ENCODE data around the gene PTGER2.

Gene PTGER2

GRCh38 chr14:52318826-52319645, 4.9 kb downstream of the PTGER2 start:
- Histone ChIP-seq H3K36me3 (ENCODE audit: control insufficient read depth in 5 of 5, insufficient read depth in 5 of 5, low read length in 5 of 5) (no peaks in the 10 kb centered on the region), H3K4me3 (ENCODE audit: low read depth in 1 of 5, low read length in 5 of 5) (no peak overlapping the region), H3K9ac (ENCODE audit: low read length in 5 of 5) (no peak overlapping the region), H3K27me3 (ENCODE audit: control insufficient read depth in 5 of 5, insufficient read depth in 4 of 5, low read length in 5 of 5) (peaks cover 6 to 14% (median 9%) of the 10 kb centered on the region in 5 donors), H3K27ac (ENCODE audit: low read depth, low read length) (no peak overlapping the region), H3K9me3 (ENCODE audit: control insufficient read depth in 5 of 5, low read length in 5 of 5) (peaks cover 0 to 5% (median 0%) of the 10 kb centered on the region in 5 donors), H3K4me1 (ENCODE audit: control insufficient read depth in 5 of 5, insufficient read depth in 5 of 5, low read length in 5 of 5) (peaks cover 0 to 16% (median 13%) of the 10 kb centered on the region in 5 donors)

GRCh38 chr14:52319919-52320318, 5.8 kb downstream of the PTGER2 start:
- Histone ChIP-seq H3K4me1 (ENCODE audit: control insufficient read depth in 5 of 5, insufficient read depth in 5 of 5, low read length in 5 of 5) (peaks cover 0 to 8% (median 4%) of the 10 kb centered on the region in 5 donors), H3K36me3 (ENCODE audit: control insufficient read depth in 5 of 5, insufficient read depth in 5 of 5, low read length in 5 of 5) (no peaks in the 10 kb centered on the region), H3K27me3 (ENCODE audit: control insufficient read depth in 5 of 5, insufficient read depth in 4 of 5, low read length in 5 of 5) (peaks cover 1 to 10% (median 6%) of the 10 kb centered on the region in 5 donors), H3K9ac (ENCODE audit: low read length in 5 of 5) (no peak overlapping the region), H3K27ac (ENCODE audit: low read depth, low read length) (no peak overlapping the region), H3K9me3 (ENCODE audit: control insufficient read depth in 5 of 5, low read length in 5 of 5) (peaks cover 0 to 5% (median 0%) of the 10 kb centered on the region in 5 donors), H3K4me3 (ENCODE audit: low read depth in 1 of 5, low read length in 5 of 5) (no peak overlapping the region)

GRCh38 chr14:52325126-52325525, 11.0 kb downstream of the PTGER2 start:
- Histone ChIP-seq H3K4me1 (ENCODE audit: control insufficient read depth in 5 of 5, insufficient read depth in 5 of 5, low read length in 5 of 5) (peaks cover 0 to 10% (median 5%) of the 10 kb centered on the region in 5 donors), H3K9ac (ENCODE audit: low read length in 5 of 5) (no peak overlapping the region), H3K9me3 (ENCODE audit: control insufficient read depth in 5 of 5, low read length in 5 of 5) (peaks cover 0 to 5% (median 0%) of the 10 kb centered on the region in 5 donors), H3K27me3 (ENCODE audit: control insufficient read depth in 5 of 5, insufficient read depth in 4 of 5, low read length in 5 of 5) (no peaks in the 10 kb centered on the region), H3K27ac (ENCODE audit: low read depth, low read length) (no peak overlapping the region), H3K4me3 (ENCODE audit: low read depth in 1 of 5, low read length in 5 of 5) (no peak overlapping the region), H3K36me3 (ENCODE audit: control insufficient read depth in 5 of 5, insufficient read depth in 5 of 5, low read length in 5 of 5) (no peaks in the 10 kb centered on the region)

GRCh38 chr14:52325630-52326029, 11.5 kb downstream of the PTGER2 start:
- no peaks in the 10 kb centered on the region for H3K36me3 ChIP-seq (ENCODE audit: control insufficient read depth in 5 of 5, insufficient read depth in 5 of 5, low read length in 5 of 5)
- no peak overlapping the region for H3K4me3 ChIP-seq (ENCODE audit: low read depth in 1 of 5, low read length in 5 of 5)
- no peak overlapping the region for H3K27ac ChIP-seq (ENCODE audit: low read depth, low read length)
- H3K9me3 ChIP-seq (ENCODE audit: control insufficient read depth in 5 of 5, low read length in 5 of 5), result peaks cover 0 to 5% (median 0%) of the 10 kb centered on the region in 5 donors
- H3K4me1 ChIP-seq (ENCODE audit: control insufficient read depth in 5 of 5, insufficient read depth in 5 of 5, low read length in 5 of 5), result peaks cover 0 to 10% (median 5%) of the 10 kb centered on the region in 5 donors
- no peak overlapping the region for H3K9ac ChIP-seq (ENCODE audit: low read length in 5 of 5)
- no peaks in the 10 kb centered on the region for H3K27me3 ChIP-seq (ENCODE audit: control insufficient read depth in 5 of 5, insufficient read depth in 4 of 5, low read length in 5 of 5)

GRCh38 chr14:52327374-52328226, 13.5 kb downstream of the PTGER2 start:
- Histone ChIP-seq H3K4me3 (ENCODE audit: low read depth in 1 of 5, low read length in 5 of 5) (no peak overlapping the region), H3K36me3 (ENCODE audit: control insufficient read depth in 5 of 5, insufficient read depth in 5 of 5, low read length in 5 of 5) (no peaks in the 10 kb centered on the region), H3K4me1 (ENCODE audit: control insufficient read depth in 5 of 5, insufficient read depth in 5 of 5, low read length in 5 of 5) (peaks cover 0 to 10% (median 5%) of the 10 kb centered on the region in 5 donors), H3K9ac (ENCODE audit: low read length in 5 of 5) (no peak overlapping the region), H3K27ac (ENCODE audit: low read depth, low read length) (no peak overlapping the region), H3K9me3 (ENCODE audit: control insufficient read depth in 5 of 5, low read length in 5 of 5) (no peaks in the 10 kb centered on the region), H3K27me3 (ENCODE audit: control insufficient read depth in 5 of 5, insufficient read depth in 4 of 5, low read length in 5 of 5) (no peaks in the 10 kb centered on the region)

GRCh38 chr14:52328276-52328675, 14.2 kb downstream of the PTGER2 start:
- Histone ChIP-seq H3K4me1 (ENCODE audit: control insufficient read depth in 5 of 5, insufficient read depth in 5 of 5, low read length in 5 of 5) (peaks cover 0 to 10% (median 7%) of the 10 kb centered on the region in 5 donors), H3K9me3 (ENCODE audit: control insufficient read depth in 5 of 5, low read length in 5 of 5) (no peaks in the 10 kb centered on the region), H3K27ac (ENCODE audit: low read depth, low read length) (no peak overlapping the region), H3K4me3 (ENCODE audit: low read depth in 1 of 5, low read length in 5 of 5) (no peak overlapping the region), H3K27me3 (ENCODE audit: control insufficient read depth in 5 of 5, insufficient read depth in 4 of 5, low read length in 5 of 5) (no peaks in the 10 kb centered on the region), H3K36me3 (ENCODE audit: control insufficient read depth in 5 of 5, insufficient read depth in 5 of 5, low read length in 5 of 5) (no peaks in the 10 kb centered on the region), H3K9ac (ENCODE audit: low read length in 5 of 5) (no peak overlapping the region)

- H3K36me3 ChIP-seq (ENCODE audit: control insufficient read depth in 5 of 5, insufficient read depth in 5 of 5, low read length in 5 of 5), result no peaks in the 10 kb centered on the region
- H3K9ac ChIP-seq (ENCODE audit: low read length in 5 of 5), result no peak overlapping the region
- H3K9me3 ChIP-seq (ENCODE audit: control insufficient read depth in 5 of 5, low read length in 5 of 5), result no peaks in the 10 kb centered on the region
- no peak overlapping the region for H3K4me3 ChIP-seq (ENCODE audit: low read depth in 1 of 5, low read length in 5 of 5)
- H3K27ac ChIP-seq (ENCODE audit: low read depth, low read length), result no peak overlapping the region
- H3K4me1 ChIP-seq (ENCODE audit: control insufficient read depth in 5 of 5, insufficient read depth in 5 of 5, low read length in 5 of 5), result peaks cover 0 to 18% (median 14%) of the 10 kb centered on the region in 5 donors
- H3K27me3 ChIP-seq (ENCODE audit: control insufficient read depth in 5 of 5, insufficient read depth in 4 of 5, low read length in 5 of 5), result no peaks in the 10 kb centered on the region
Measured at GRCh38 chr14:52329678-52330369, 15.7 kb downstream of the PTGER2 start.

GRCh38 chr14:52332269-52332668, 18.2 kb downstream of the PTGER2 start:
- no peak overlapping the region for H3K27ac ChIP-seq (ENCODE audit: low read depth, low read length)
- peaks cover 0 to 15% (median 10%) of the 10 kb centered on the region in 5 donors for H3K4me1 ChIP-seq (ENCODE audit: control insufficient read depth in 5 of 5, insufficient read depth in 5 of 5, low read length in 5 of 5)
- H3K36me3 ChIP-seq (ENCODE audit: control insufficient read depth in 5 of 5, insufficient read depth in 5 of 5, low read length in 5 of 5), result no peaks in the 10 kb centered on the region
- no peaks in the 10 kb centered on the region for H3K9me3 ChIP-seq (ENCODE audit: control insufficient read depth in 5 of 5, low read length in 5 of 5)
- no peak overlapping the region for H3K9ac ChIP-seq (ENCODE audit: low read length in 5 of 5)
- H3K27me3 ChIP-seq (ENCODE audit: control insufficient read depth in 5 of 5, insufficient read depth in 4 of 5, low read length in 5 of 5), result no peaks in the 10 kb centered on the region
- no peak overlapping the region for H3K4me3 ChIP-seq (ENCODE audit: low read depth in 1 of 5, low read length in 5 of 5)

- Histone ChIP-seq H3K27me3 (ENCODE audit: control insufficient read depth in 5 of 5, insufficient read depth in 4 of 5, low read length in 5 of 5) (no peaks in the 10 kb centered on the region), H3K9me3 (ENCODE audit: control insufficient read depth in 5 of 5, low read length in 5 of 5) (no peaks in the 10 kb centered on the region), H3K9ac (ENCODE audit: low read length in 5 of 5) (no peak overlapping the region)
Measured at GRCh38 chr14:52333108-52333507, 19.0 kb downstream of the PTGER2 start.

More at GRCh38 chr14:52333108-52333507, 19.0 kb downstream of the PTGER2 start:
- Histone ChIP-seq H3K27ac (ENCODE audit: low read depth, low read length) (no peak overlapping the region), H3K36me3 (ENCODE audit: control insufficient read depth in 5 of 5, insufficient read depth in 5 of 5, low read length in 5 of 5) (no peaks in the 10 kb centered on the region), H3K4me3 (ENCODE audit: low read depth in 1 of 5, low read length in 5 of 5) (no peak overlapping the region), H3K4me1 (ENCODE audit: control insufficient read depth in 5 of 5, insufficient read depth in 5 of 5, low read length in 5 of 5) (peaks cover 0 to 12% (median 7%) of the 10 kb centered on the region in 5 donors)

All from subcutaneous abdominal adipose tissue (tissue), 5 donors.